ENCODE data around the gene RCC2.
"Not testable (repeated sequence)": the region's sequence is repeated elsewhere in the genome, so short reads cannot be mapped to it uniquely, and the experiment has no call there.

RCC2 gene

GRCh38 chr1:17416389-17416788, 23.1 kb downstream of the RCC2 start:
- no peak for DNase-seq

GRCh38 chr1:17414022-17414421, 25.5 kb downstream of the RCC2 start:
- no peak for DNase-seq

DNA sequence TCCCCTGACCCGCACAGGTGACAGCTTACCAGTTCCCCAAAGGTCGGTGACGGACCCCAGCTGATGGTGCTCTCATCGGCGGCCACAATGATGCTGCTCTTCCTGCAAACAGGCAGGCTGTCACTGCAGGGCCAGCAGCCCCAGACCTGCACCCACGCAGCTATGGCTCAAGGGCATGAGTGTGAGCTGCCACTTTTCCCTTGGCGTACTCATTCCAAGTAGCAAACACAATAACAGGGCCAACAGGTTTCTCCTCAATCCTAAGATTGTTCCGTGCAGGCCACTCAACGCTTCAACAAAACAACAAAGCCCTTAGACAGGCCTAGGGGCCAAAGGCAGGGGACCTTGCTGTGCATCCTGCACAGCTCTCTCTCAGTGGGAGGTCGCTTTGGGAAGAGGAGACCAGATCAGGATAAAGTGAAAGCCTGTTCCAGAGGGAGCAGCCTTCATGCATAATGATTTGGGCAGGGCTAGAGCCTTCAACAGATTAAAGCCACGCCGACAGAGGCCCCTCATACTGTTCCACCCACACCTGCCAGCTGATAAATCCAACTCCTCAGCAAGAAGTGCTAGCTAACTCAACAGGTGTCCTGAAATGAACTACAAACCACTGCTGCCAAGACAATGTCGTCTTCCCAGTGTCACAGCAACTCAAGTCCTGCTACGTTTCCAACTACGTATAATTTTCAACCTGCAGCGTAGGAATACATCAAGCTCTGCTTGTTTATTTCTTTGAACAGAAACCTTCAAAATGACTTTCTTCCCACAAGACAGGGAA, 27.2 kb downstream of the RCC2 start:
- no peak for DNase-seq

- DNase-seq = no peak
Observed at GRCh38 chr1:17409391-17409811, 30.1 kb downstream of the RCC2 start.

- not testable (repeated sequence) for DNase-seq
Observed at GRCh38 chr1:17407786-17408514, 31.5 kb downstream of the RCC2 start.

DNA sequence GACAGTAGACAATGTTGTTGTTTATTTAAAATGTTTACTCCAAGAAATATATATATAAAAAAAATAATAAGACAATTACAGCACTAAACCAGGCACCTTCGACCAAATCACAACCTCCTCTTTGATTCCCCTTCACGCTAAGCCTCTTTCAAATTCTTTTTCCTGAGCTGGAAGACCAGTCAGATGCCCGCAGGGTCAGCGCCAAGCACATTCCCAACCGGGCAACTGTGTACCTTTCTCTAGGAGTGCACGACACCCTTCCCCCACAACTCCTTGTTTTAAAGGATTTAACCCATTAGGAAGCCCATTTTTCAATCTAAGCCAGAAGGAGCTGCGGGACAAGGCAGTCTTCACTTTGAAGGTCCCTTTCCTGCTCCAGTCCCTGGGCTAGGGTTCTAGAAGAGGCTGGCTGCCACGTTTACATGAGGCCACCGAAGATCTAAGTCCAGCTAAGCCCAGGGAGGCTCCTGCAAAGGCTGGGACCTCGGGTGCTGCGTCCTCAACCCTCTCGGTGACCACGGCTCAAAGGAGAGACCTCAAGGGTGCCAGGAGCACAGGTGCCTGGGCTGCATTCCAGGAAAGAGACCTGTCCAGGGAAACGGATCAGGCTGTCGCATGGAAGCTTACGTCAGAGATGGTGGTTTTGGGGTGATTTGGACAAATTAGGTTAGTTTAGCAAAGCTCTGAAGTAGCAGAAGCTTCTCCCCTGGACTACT, 32.6 kb downstream of the RCC2 start:
- not testable (repeated sequence) for DNase-seq

- peak; percentile 30 to 44 for DNase-seq
Observed at GRCh38 chr1:17405898-17406759, 33.3 kb downstream of the RCC2 start.

GRCh38 chr1:17404820-17405219, 34.7 kb downstream of the RCC2 start:
- no peak for DNase-seq

DNA sequence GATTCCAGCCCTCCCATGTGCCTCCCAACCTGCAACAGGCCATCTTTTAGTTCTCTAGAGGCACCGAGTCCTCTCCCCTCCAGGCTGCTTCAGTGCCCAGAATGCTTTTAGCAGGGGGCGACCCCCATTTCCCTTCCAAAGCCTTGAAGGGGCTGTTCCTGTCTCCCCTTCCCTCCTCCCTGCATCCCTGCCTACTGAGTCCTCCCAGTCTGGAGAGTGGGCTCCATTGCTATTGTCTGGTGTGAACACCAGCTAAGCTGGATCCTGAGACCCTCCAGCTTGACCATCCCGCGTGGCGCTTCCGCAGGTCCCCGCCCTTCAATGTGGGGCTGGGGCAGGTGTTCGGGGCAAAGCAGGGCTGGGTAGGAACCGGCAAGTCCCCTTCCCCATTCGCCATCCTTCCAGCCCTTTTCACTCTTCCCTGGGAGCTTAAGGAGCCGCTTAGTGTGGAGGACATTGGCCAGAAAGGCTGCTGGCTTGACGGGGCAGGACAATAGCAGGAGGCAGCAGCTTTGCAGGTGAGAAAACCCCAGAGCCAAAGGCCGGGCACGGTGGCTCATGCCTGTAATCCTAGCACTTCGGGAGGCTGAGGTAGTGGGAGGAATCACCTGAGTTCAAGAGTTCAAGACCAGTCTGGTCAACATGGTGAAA, 35.3 kb downstream of the RCC2 start:
- DNase-seq = no peak

DNA sequence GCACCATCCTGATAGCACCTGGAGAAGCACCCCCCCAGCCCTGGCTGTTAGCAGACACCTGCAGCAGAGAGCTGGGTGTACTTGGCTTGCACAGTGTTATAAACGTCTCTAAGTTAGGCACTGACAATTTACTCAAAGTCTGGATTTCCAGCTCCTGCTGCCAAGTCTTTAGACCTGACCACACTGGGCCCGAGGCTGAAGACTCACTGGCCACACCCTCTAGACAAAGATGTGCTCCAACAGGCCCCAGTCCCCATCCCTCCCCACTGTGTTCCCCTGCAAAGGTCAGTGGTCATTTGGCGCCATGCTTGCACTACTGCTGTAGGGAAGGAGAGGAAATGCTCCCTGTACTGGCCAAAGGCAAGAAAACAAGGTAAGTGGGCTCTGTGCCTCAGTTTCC, 36.4 kb downstream of the RCC2 start:
- DNase-seq = no peak

DNA sequence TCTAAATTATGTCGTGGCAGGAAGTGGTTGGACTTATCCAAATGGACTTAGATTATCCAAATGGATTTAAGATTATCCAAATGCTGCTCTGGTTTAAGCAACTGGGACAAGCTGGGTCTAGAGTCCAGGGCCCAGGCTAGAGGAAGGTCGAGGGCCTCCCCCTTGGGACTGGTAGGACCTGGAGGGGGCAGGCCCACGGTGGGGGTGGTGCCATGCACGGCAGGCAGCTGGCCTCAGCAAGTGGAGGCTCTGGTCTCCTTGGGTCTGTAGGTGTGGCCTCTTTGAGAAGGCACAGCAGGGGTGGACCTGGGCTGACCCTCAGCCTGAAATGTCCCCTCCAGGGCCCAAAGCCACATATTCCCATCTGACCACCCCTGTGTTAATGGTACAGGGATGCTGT, 37.6 kb downstream of the RCC2 start:
- no peak for DNase-seq

DNA sequence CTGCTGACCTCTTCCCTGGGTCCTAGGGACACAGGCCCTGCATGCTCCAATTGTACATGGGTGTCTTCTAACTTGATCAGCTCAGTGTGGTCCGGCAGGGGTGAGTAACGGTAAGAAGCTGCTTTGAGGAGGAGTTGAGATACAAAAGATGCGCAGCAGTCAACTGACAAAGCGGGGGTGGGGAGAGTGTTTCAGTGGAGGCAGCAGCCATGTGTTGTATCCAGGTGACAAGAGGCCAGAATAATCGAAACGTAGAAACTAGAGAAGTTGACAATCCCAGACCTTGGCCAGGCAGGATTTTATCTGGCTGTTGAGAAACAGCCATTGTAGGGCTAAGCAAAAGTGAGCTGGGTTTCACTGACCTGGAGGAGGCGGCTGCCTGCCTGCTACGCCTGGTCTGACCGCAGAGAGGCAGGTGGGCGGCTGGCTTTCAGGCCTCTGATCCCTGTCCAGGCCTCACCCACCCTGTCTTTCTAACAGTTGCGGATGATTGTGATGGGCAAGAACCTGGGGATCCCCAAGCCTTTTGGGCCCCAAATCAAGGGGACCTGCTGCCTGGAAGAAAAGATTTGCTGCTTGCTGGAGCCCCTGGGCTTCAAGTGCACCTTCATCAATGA, 38.6 kb downstream of the RCC2 start:
- no peak for DNase-seq

GRCh38 chr1:17397910-17398695, 41.4 kb downstream of the RCC2 start:
- no peak for DNase-seq

GRCh38 chr1:17393230-17393629, 46.2 kb downstream of the RCC2 start:
- no peak for DNase-seq

DNA sequence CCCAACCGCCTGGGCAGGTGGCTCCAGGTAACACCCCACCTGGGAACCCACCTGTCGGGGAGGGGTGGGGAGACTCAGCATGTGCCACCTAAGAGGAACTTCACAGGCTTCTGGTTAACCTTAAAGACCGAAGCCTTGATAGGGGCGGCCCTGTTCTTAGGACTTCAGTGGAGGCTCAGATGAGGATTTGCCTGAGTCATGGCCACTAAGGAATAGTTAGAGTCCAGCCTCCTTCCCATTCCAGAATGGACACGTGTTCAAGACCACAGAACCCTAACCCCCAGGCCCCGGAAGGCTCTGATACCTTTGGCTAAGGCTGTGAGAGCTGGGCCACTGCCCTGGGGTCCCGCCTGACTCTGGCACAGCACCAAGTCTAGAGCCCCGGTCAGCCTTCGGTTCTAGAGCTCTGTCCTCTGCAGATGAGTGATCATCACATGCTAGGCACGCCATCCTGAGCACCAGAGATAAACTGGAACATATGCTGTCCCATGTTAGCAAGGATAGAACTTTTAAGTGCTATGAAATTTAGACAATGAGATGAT, 47.2 kb downstream of the RCC2 start:
- no peak for DNase-seq

DNA sequence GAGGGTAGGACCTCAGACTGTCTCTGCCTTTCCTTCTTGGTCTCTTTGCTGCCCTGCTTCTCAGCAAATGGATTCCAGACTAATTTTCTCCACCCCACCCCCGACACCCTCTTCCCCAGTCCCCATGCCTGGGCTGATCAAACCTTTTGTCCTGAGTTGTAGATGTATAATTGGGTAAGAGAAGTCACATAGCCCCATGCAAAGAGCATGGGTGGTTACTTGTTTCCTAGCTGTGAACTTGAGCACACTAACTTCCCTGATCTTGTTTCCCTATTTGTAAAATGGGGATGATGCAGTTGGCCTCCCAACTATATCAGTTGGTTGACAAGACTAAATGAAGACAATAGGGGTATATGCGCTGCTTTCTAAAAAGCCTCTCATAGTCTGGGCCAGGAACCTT, 58.3 kb downstream of the RCC2 start:
- no peak for DNase-seq

DNA sequence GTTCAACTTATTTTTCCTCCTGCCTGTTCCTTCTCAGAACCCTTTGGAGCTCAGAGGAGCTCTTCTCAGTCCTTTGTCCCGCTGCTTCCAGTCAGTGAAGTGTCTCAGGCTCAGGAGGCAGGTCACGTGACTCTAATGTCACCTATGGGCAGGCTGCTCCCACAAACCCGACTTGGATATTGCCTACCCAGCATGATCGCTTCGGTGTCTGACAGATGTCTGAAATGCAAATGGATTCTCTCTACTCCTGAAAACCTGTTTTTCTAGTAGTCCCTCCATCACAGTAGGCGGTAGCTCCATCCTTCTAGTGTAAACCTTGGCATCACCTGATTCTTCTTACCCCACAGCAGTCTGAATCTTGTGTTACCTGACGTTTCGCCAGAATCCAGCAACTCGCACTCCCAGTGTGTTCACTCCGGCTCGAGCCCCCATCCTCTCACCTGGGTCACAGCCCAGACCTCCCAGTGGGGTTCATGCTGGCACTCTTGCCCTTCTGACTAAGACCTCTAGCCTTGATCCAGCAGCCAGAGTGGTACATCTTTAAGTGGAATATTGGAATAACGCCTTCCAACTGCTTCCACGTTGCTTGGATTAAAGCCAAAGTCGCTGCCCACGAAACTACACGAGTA, 62.0 kb downstream of the RCC2 start:
- no peak for DNase-seq

GRCh38 chr1:17375651-17376050, 63.8 kb downstream of the RCC2 start:
- no peak for DNase-seq

DNA sequence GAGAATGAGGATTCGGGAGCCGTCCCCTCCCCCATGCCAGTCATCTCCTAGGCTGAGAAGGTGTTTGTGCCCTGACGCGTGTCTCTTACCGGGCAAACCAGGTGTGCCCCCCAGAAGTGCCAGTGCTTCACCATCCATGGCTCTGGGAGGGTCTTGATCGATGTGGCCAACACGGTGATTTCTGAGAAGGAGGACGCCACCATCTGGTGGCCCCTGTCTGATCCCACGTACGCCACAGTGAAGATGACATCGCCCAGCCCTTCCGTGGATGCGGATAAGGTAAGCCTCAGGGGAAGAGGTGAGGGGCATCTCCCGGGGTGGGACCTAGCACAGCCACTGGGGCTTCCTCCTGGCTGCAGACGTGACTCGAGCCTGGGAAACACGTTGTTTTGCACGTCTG, 66.5 kb downstream of the RCC2 start:
- DNase-seq = no peak

- DNase-seq = no peak
Observed at GRCh38 chr1:17371896-17372295, 67.6 kb downstream of the RCC2 start, which contains the start of gene PADI6. Gene PADI6, plus strand, starts transcription at chr1:17372196. Its CDS starts 50 bp downstream, at chr1:17372246.

All from stimulated activated CD4-positive, alpha-beta T cell treated with anti-CD3 and anti-CD28 coated beads, Interleukin-2, amount 100 ng/mL, for 48 hours (primary cell).